GM18907 (cell line): ENCODE results near the gene ZNF782.
"Not testable (repeated sequence)": the region's sequence is repeated elsewhere in the genome, so short reads cannot be mapped to it uniquely, and the experiment has no call there.

Source experiments
- ATAC-seq: cut with Tn5 transposase; IDR thresholded peaks from one replicate; pipeline ENCODE4 v1.9.1; 2021; ENCODE audit warnings: mild to moderate bottlenecking, moderate library complexity; ENCODE audit not compliant: unreplicated experiment

The ZNF782 gene

GRCh38 chr9:96853781-96854650 is at the start of gene ZNF782:
Gene ZNF782, minus strand, starts transcription at chr9:96854514. Its CDS starts 2,553 bp downstream, at chr9:96851961.
- ATAC-seq = peak; percentile 91

GRCh38 chr9:96900010-96900409 is 45.7 kb upstream of the ZNF782 start:
- ATAC-seq = not testable (repeated sequence)

- ATAC-seq = no peak
Observed at GRCh38 chr9:96892131-96892530, 37.8 kb upstream of the ZNF782 start.

- ATAC-seq = no peak
Observed at GRCh38 chr9:96888591-96888990, 34.3 kb upstream of the ZNF782 start.

- no peak for ATAC-seq
Observed at GRCh38 chr9:96885424-96885823, 31.1 kb upstream of the ZNF782 start.

- no peak for ATAC-seq
Observed at GRCh38 chr9:96884443-96884842, 30.1 kb upstream of the ZNF782 start.

GRCh38 chr9:96883922-96884321 is 29.6 kb upstream of the ZNF782 start:
- ATAC-seq = no peak

GRCh38 chr9:96877269-96877668 is 23.0 kb upstream of the ZNF782 start:
- no peak for ATAC-seq

GRCh38 chr9:96875461-96876142 is 21.3 kb upstream of the ZNF782 start:
- peak; percentile 64 for ATAC-seq

- peak; percentile 57 for ATAC-seq
Observed at GRCh38 chr9:96874947-96875460, 20.7 kb upstream of the ZNF782 start.

GRCh38 chr9:96874201-96874785 is 20.0 kb upstream of the ZNF782 start:
- no peak for ATAC-seq

GRCh38 chr9:96871176-96871575 is 16.9 kb upstream of the ZNF782 start:
- ATAC-seq = no peak

GRCh38 chr9:96868709-96869108 is 14.4 kb upstream of the ZNF782 start:
- no peak for ATAC-seq

GRCh38 chr9:96867079-96867804 is 12.9 kb upstream of the ZNF782 start:
- ATAC-seq = no peak

GRCh38 chr9:96865240-96865639 is 10.9 kb upstream of the ZNF782 start:
- not testable (repeated sequence) for ATAC-seq

- ATAC-seq = no peak
Observed at GRCh38 chr9:96859461-96860198, 5.3 kb upstream of the ZNF782 start.

- no peak for ATAC-seq
Observed at GRCh38 chr9:96858670-96859069, 4.4 kb upstream of the ZNF782 start.

GRCh38 chr9:96858018-96858573 is 3.8 kb upstream of the ZNF782 start:
- ATAC-seq = no peak

- ATAC-seq = peak; percentile 60
Observed at GRCh38 chr9:96856363-96857286, 2.3 kb upstream of the ZNF782 start.
